MCF 10A (cell line): ENCODE data around the gene EPDR1. TPM values are rescaled to one million over a fixed set of nuclear protein-coding genes. Genes with fewer than 3 reads are reported as not detected.

Experiments used
- BruUV-seq: library from RNA; stranded (reverse); fragments of 400-500 nt; replicated peaks from 2 replicates; lab custom pipeline; 2021; lab: Mats Ljungman, UMichigan
- CTCF ChIA-PET: fragments of 300-600 bp; sonication (Branson Sonifier 250); formaldehyde crosslinking; extraction: SDS; loops from one replicate; lab custom pipeline; 2021; ENCODE audit warnings: antibody characterized with exemption, inconsistent platforms; lab: Yijun Ruan, JAX
- POLR2A ChIA-PET: fragments of 300-600, 350-650 bp; sonication (Branson Sonifier 250); formaldehyde crosslinking; extraction: SDS; loops from one replicate; lab custom pipeline; 2020; ENCODE audit warnings: antibody characterized with exemption, inconsistent platforms; lab: Yijun Ruan, JAX
- DNase-seq: peaks from one replicate; pipeline ENCODE4 v3.0.0-alpha.2; 2018; ENCODE audit not compliant: unreplicated experiment
- H3K27ac Mint-ChIP-seq: one replicate; pipeline ENCODE4 v1.8.0; 2022; ENCODE audit warnings: mild to moderate bottlenecking, low read depth, mixed read lengths; ENCODE audit not compliant: unreplicated experiment
- H3K27me3 Mint-ChIP-seq: one replicate; pipeline ENCODE4 v1.8.0; 2022; ENCODE audit warnings: mixed read lengths; ENCODE audit not compliant: insufficient read depth, unreplicated experiment
- H3K36me3 Mint-ChIP-seq: one replicate; pipeline ENCODE4 v1.8.0; 2022; ENCODE audit warnings: mild to moderate bottlenecking, moderate library complexity, mixed read lengths; ENCODE audit not compliant: insufficient read depth, unreplicated experiment
- H3K4me1 Mint-ChIP-seq: one replicate; pipeline ENCODE4 v1.8.0; 2022; ENCODE audit warnings: mixed read lengths; ENCODE audit not compliant: insufficient read depth, unreplicated experiment
- H3K4me3 Mint-ChIP-seq: one replicate; pipeline ENCODE4 v1.8.0; 2022; ENCODE audit warnings: mild to moderate bottlenecking, moderate library complexity, mixed read lengths; ENCODE audit not compliant: unreplicated experiment
- H3K9me3 Mint-ChIP-seq: one replicate; pipeline ENCODE4 v1.8.0; 2022; ENCODE audit warnings: mixed read lengths; ENCODE audit not compliant: unreplicated experiment
- intact Hi-C: fragments of 100-400 bp; cut with micrococcal nuclease; formaldehyde crosslinking; loops from 2 replicates; pipeline ENCODE4 v1.14.1; 2022
- total RNA-seq: library from RNA; stranded (reverse); gene quantifications from 2 replicates; pipeline ENCODE4 v1.2.3, GENCODE V29; 2022
- TF ChIP-seq, protein P1 (sequence below): fragments of 200-600 bp; IDR thresholded peaks from one replicate; pipeline ENCODE4 v1.8.0; 2022; ENCODE audit warnings: antibody characterized with exemption, mild to moderate bottlenecking; ENCODE audit not compliant: unreplicated experiment

Gene EPDR1
- total RNA-seq, 1 experiment from 2014 or later, result not detected

DNA sequence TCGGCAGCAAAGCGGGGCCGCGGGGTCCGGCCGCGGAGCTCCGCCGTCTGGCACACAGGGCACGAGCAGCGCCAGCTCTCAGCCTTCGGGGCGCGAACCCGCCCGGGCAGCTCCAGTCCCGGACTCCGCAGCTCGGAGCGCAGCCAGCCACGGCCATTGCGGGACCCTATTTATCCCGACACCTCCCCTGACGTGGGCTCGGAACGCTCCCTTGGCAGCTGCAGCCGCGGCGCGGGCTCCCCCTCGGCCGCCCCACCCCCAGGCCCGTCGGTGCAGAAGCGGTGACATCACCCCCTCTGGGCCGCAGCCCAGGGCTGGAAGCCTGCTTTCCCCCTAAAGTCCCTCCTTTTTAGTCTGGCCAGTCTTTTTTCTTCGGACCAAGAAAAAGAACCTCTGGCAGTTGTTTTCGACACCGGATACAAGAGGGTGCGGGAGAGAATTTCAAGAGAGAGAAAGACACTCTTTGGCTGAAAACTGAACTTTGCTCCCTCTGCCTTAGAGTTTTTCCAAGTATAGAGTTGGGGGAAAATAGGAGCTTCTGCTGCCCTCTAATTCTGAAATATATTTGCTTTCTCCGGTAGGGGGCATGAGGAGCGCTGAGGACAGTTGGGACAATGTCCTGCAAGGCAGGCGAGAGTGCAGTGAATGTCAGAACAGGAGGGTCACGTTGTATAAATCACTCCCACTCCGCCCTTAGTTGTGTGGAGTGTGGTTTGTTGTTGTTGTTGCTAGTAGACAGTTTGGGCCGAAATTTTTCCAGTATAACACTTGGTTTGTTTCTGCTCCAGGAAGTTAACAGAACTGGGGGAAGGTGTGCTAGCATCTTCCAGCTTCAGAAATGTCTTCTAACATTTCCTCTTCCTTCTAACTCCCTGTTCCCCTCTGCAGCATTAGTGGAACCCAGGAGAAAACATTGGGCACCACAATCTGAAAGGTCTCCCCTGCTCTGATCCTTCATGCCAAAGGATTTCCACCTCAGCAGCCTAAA, 3.5 kb upstream of the EPDR1 start, which contains the start of gene SFRP4:
Gene SFRP4, minus strand, starts transcription at position 145 of the 988 bp plus-strand sequence. CDS start 280 bp downstream, outside the sequence.
- no peaks in the 10 kb centered on the region for H3K4me1 Mint-ChIP-seq
- POLR2A ChIA-PET, result no interaction called here
- TF ChIP-seq, protein P1, sequence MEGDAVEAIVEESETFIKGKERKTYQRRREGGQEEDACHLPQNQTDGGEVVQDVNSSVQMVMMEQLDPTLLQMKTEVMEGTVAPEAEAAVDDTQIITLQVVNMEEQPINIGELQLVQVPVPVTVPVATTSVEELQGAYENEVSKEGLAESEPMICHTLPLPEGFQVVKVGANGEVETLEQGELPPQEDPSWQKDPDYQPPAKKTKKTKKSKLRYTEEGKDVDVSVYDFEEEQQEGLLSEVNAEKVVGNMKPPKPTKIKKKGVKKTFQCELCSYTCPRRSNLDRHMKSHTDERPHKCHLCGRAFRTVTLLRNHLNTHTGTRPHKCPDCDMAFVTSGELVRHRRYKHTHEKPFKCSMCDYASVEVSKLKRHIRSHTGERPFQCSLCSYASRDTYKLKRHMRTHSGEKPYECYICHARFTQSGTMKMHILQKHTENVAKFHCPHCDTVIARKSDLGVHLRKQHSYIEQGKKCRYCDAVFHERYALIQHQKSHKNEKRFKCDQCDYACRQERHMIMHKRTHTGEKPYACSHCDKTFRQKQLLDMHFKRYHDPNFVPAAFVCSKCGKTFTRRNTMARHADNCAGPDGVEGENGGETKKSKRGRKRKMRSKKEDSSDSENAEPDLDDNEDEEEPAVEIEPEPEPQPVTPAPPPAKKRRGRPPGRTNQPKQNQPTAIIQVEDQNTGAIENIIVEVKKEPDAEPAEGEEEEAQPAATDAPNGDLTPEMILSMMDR, result peak; percentile 56
- peaks cover 38% of the 10 kb centered on the region for H3K27me3 Mint-ChIP-seq
- intact Hi-C loops, result no loop called here
- peaks cover 6% of the 10 kb centered on the region for H3K36me3 Mint-ChIP-seq
- CTCF ChIA-PET, result interaction anchor here (0.6 to 3.6 kb wide), 21 partner anchors 7 to 1627 kb away, joined by 3 to 22 read pairs (median 3); no protein-coding TSS in a partner anchor
- H3K4me3 Mint-ChIP-seq, result no peak within 1 kb of the TSS
- peak; percentile 52 for DNase-seq
- H3K9me3 Mint-ChIP-seq, result no peaks in the 10 kb centered on the region
- H3K27ac Mint-ChIP-seq, result no peak within 1 kb of the TSS
- no TSS peak for BruUV-seq

DNA sequence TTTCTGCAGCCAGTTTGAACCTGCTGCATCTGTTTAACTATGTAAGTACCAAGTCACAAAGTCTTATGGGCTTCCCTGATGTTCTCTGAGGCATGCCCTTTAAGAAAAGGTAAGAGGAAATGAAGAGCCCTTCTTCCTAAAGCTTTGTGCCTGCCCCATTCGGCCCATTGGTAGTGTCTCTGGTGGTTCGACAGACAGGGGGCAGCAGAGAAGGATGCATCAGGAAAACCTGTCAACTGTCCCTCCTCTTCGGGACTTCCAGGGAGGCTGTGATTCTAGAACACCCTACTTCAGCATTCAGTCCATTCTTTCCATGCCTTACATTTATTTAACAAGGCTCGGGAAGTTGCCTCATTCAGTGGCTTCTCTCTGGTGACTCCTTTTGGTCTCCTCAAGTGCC, 1.9 kb upstream of the EPDR1 start:
- Mint-ChIP-seq H3K27me3 (peaks cover 39% of the 10 kb centered on the region), H3K9me3 (peaks cover 7% of the 10 kb centered on the region), H3K4me1 (no peaks in the 10 kb centered on the region), H3K4me3 (no peak overlapping the region), H3K36me3 (peaks cover 6% of the 10 kb centered on the region), H3K27ac (no peak overlapping the region)
- DNase-seq, result no peak
- ChIA-PET CTCF (interaction anchor here (0.6 to 3.6 kb wide), 9 partner anchors 9 to 680 kb away, joined by 3 to 22 read pairs (median 4); no protein-coding TSS in a partner anchor), POLR2A (interaction anchor here (0.5 to 0.6 kb wide), 2 partner anchors 12 to 43 kb away, joined by 3 read pairs; no protein-coding TSS in a partner anchor)
- TF ChIP-seq, protein P1, result no peak
- intact Hi-C loops, result no loop called here
- no TSS peak for BruUV-seq

DNA sequence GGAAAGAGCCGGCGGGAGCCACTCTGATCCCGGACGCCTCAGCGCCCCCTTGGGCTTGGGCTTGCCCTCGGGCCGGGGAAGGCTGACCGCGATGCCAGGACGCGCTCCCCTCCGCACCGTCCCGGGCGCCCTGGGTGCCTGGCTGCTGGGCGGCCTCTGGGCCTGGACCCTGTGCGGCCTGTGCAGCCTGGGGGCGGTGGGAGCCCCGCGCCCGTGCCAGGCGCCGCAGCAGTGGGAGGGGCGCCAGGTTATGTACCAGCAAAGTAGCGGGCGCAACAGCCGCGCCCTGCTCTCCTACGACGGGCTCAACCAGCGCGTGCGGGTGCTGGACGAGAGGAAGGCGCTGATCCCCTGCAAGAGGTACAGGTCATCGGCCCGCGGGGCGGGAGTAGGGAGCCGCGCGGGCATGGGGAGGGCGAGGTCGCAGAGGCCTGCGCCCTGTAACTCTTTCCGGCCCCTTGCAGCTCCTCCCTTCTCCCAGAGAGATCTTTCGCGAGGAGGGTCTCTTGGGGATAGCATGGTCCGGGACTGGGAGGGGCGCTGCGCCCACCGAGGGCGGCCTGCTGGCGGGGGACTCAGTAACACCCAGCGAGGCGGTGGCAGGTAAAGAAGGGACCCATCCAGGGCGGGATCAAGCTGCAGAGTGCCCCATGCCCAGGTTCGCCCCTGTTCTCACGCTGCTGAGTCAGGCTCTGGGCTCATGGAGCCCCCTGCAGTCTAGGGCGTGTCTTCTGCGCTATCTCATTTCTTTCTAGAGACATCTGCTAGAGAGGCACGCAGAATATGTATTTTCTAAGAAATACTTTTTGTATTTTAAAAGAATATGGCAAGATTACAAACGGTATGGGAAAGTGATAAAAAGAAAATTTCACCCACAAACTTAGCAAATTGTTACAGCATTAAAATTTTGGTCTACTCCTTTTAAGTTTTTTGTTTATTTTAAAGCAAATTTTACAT, 687 bp downstream of the EPDR1 start:
- no TSS peak for BruUV-seq
- ChIA-PET POLR2A (no interaction called here), CTCF (interaction anchor here (0.6 to 0.9 kb wide), 4 partner anchors 150 to 681 kb away, joined by 3 read pairs; no protein-coding TSS in a partner anchor)
- Mint-ChIP-seq H3K4me3 (no peak overlapping the region), H3K9me3 (peaks cover 7% of the 10 kb centered on the region), H3K4me1 (no peaks in the 10 kb centered on the region), H3K27ac (no peak overlapping the region), H3K36me3 (no peaks in the 10 kb centered on the region), H3K27me3 (peaks cover 40% of the 10 kb centered on the region)
- intact Hi-C loops, result no loop called here
- no peak for DNase-seq
- TF ChIP-seq, protein P1, result no peak
